ENCODE data around the gene ZSCAN20. TPM values are rescaled to one million over a fixed set of nuclear protein-coding genes. Genes with fewer than 3 reads are reported as not detected.

Gene ZSCAN20
- polyA plus RNA-seq, 1 donor (not counting 4 experiments of a cell fraction or from before 2014, with no cell fraction given): 3.1 TPM

- no peak for DNase-seq (ENCODE audit: low read depth, low spot score)
- FAIRE-seq: peak; percentile 59
- no peaks in the 10 kb centered on the region for H3K27me3 ChIP-seq (ENCODE audit: control insufficient read depth, extremely low read depth, insufficient read depth, low read length)
- H3K4me3 ChIP-seq (ENCODE audit: control insufficient read depth in 2 of 3, extremely low read depth in 1 of 3, insufficient read depth in 2 of 3, low read depth in 1 of 3, low read length in 3 of 3): no peak overlapping the region
- H3K9me3 ChIP-seq (ENCODE audit: control insufficient read depth, low read depth, low read length): no peaks in the 10 kb centered on the region
- peak overlapping the region; percentile 58 for H3K4me2 ChIP-seq (ENCODE audit: control insufficient read depth, extremely low read depth, insufficient read depth, low read depth, low read length)
- peak overlapping the region; percentile 72 for H3K27ac ChIP-seq (ENCODE audit: control insufficient read depth, insufficient read depth, low read length)
- no peaks in the 10 kb centered on the region for H3K36me3 ChIP-seq (ENCODE audit: control insufficient read depth in 2 of 2, extremely low read depth in 1 of 2, insufficient read depth in 2 of 2, low read length in 2 of 2)
- H3K9me1 ChIP-seq (ENCODE audit: control insufficient read depth, extremely low read depth, insufficient read depth, low read length): no peaks in the 10 kb centered on the region
- H3K79me2 ChIP-seq (ENCODE audit: control insufficient read depth, insufficient read depth, low read length): peaks cover 12% of the 10 kb centered on the region
- no peak for TF ChIP-seq EZH2 (IDR thresholded peaks at IDR 0.05; ENCODE audit: low read length)
- TF ChIP-seq, protein P1, sequence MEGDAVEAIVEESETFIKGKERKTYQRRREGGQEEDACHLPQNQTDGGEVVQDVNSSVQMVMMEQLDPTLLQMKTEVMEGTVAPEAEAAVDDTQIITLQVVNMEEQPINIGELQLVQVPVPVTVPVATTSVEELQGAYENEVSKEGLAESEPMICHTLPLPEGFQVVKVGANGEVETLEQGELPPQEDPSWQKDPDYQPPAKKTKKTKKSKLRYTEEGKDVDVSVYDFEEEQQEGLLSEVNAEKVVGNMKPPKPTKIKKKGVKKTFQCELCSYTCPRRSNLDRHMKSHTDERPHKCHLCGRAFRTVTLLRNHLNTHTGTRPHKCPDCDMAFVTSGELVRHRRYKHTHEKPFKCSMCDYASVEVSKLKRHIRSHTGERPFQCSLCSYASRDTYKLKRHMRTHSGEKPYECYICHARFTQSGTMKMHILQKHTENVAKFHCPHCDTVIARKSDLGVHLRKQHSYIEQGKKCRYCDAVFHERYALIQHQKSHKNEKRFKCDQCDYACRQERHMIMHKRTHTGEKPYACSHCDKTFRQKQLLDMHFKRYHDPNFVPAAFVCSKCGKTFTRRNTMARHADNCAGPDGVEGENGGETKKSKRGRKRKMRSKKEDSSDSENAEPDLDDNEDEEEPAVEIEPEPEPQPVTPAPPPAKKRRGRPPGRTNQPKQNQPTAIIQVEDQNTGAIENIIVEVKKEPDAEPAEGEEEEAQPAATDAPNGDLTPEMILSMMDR (optimal IDR thresholded peaks at IDR 0.05 in 1 of 3, IDR thresholded peaks at IDR 0.05 in 1 of 3, conservative IDR thresholded peaks at IDR 0.05 in 1 of 3; ENCODE audit: extremely low read depth in 1 of 3, insufficient read depth in 2 of 3, low read length in 3 of 3): no peak
- H4K20me1 ChIP-seq (ENCODE audit: control insufficient read depth, extremely low read depth, insufficient read depth, low read length): no peaks in the 10 kb centered on the region
- dilution Hi-C loops (cut with MboI; ENCODE audit: extremely low pct_ligation_motif_present, low sequenced_read_pairs): no loop called here
- H2AFZ ChIP-seq (ENCODE audit: control insufficient read depth, low read length): no peak overlapping the region
- H3K4me1 ChIP-seq (ENCODE audit: control insufficient read depth, extremely low read depth, insufficient read depth, low read length): peaks cover 47% of the 10 kb centered on the region
- no peak overlapping the region for H3K9ac ChIP-seq (ENCODE audit: control insufficient read depth, extremely low read depth, insufficient read depth, low read length)
These were observed 38.1 kb upstream of the ZSCAN20 start for GRCh38 chr1:33434363-33434750.

- H3K4me3 ChIP-seq (ENCODE audit: control insufficient read depth in 2 of 3, extremely low read depth in 1 of 3, insufficient read depth in 2 of 3, low read depth in 1 of 3, low read length in 3 of 3): no peak overlapping the region
- no peaks in the 10 kb centered on the region for H3K36me3 ChIP-seq (ENCODE audit: control insufficient read depth in 2 of 2, extremely low read depth in 1 of 2, insufficient read depth in 2 of 2, low read length in 2 of 2)
- H3K4me1 ChIP-seq (ENCODE audit: control insufficient read depth, extremely low read depth, insufficient read depth, low read length): peaks cover 56% of the 10 kb centered on the region
- no peaks in the 10 kb centered on the region for H4K20me1 ChIP-seq (ENCODE audit: control insufficient read depth, extremely low read depth, insufficient read depth, low read length)
- no peaks in the 10 kb centered on the region for H3K9me3 ChIP-seq (ENCODE audit: control insufficient read depth, low read depth, low read length)
- H2AFZ ChIP-seq (ENCODE audit: control insufficient read depth, low read length): no peak overlapping the region
- no peak overlapping the region for H3K9ac ChIP-seq (ENCODE audit: control insufficient read depth, extremely low read depth, insufficient read depth, low read length)
- TF ChIP-seq, protein P1 (optimal IDR thresholded peaks at IDR 0.05 in 1 of 3, IDR thresholded peaks at IDR 0.05 in 1 of 3, conservative IDR thresholded peaks at IDR 0.05 in 1 of 3; ENCODE audit: extremely low read depth in 1 of 3, insufficient read depth in 2 of 3, low read length in 3 of 3): no peak
- TF ChIP-seq EZH2 (IDR thresholded peaks at IDR 0.05; ENCODE audit: low read length): no peak
- H3K27me3 ChIP-seq (ENCODE audit: control insufficient read depth, extremely low read depth, insufficient read depth, low read length): no peaks in the 10 kb centered on the region
- peak overlapping the region; percentile 58 for H3K4me2 ChIP-seq (ENCODE audit: control insufficient read depth, extremely low read depth, insufficient read depth, low read depth, low read length)
- peak; percentile 67 for FAIRE-seq
- DNase-seq (ENCODE audit: low read depth, low spot score): no peak
- peak overlapping the region; percentile 72 for H3K27ac ChIP-seq (ENCODE audit: control insufficient read depth, insufficient read depth, low read length)
- peaks cover 3% of the 10 kb centered on the region for H3K79me2 ChIP-seq (ENCODE audit: control insufficient read depth, insufficient read depth, low read length)
- dilution Hi-C loops (cut with MboI; ENCODE audit: extremely low pct_ligation_motif_present, low sequenced_read_pairs): no loop called here
- no peaks in the 10 kb centered on the region for H3K9me1 ChIP-seq (ENCODE audit: control insufficient read depth, extremely low read depth, insufficient read depth, low read length)
These were observed 37.2 kb upstream of the ZSCAN20 start for GRCh38 chr1:33435096-33435820.

Measured in keratinocyte (primary cell).